ENCODE data around the gene GSTO2. TPM values are rescaled to one million over a fixed set of nuclear protein-coding genes. Genes with fewer than 3 reads are reported as not detected.
A peak's percentile ranks its signal among the peaks of the same experiment; 100 is the strongest.

Gene GSTO2
- total RNA-seq, 1 donor: 3.4 TPM

DNA sequence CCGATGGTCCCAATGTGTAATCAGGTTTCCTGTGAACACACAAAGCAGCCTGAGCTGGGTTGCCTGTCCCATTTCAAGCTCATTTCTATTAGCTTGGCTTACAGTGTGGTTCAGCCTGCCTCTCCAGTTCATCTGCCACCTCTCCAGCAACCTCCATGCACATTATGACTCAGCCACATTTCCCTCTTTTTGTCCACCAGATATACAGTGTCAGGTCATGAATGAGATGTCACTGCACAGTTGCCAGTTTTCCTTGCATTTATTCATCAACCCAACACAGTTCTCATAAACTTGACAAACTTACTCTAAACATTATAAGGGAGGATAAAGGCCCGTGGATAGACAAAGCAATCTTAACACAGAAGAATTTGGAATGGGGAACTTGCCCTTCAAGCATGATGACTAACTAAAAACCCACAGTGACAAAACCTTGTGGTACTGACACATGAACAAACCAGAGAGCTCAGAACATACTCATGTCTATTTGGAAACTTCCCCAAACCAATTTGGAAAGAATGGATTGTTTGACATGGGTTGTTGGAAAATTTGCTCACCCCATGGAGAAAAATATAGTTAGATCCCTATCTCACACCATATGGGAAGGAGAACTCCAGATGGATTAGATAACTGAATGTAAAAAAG, 82.2 kb downstream of the GSTO2 start:
- no peak overlapping the region for H3K4me3 ChIP-seq (ENCODE audit: low read depth, low read length)
- peak; percentile 67 for DNase-seq (ENCODE audit: low read depth)
- TF ChIP-seq, protein P1, sequence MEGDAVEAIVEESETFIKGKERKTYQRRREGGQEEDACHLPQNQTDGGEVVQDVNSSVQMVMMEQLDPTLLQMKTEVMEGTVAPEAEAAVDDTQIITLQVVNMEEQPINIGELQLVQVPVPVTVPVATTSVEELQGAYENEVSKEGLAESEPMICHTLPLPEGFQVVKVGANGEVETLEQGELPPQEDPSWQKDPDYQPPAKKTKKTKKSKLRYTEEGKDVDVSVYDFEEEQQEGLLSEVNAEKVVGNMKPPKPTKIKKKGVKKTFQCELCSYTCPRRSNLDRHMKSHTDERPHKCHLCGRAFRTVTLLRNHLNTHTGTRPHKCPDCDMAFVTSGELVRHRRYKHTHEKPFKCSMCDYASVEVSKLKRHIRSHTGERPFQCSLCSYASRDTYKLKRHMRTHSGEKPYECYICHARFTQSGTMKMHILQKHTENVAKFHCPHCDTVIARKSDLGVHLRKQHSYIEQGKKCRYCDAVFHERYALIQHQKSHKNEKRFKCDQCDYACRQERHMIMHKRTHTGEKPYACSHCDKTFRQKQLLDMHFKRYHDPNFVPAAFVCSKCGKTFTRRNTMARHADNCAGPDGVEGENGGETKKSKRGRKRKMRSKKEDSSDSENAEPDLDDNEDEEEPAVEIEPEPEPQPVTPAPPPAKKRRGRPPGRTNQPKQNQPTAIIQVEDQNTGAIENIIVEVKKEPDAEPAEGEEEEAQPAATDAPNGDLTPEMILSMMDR (IDR thresholded peaks at IDR 0.05; ENCODE audit: insufficient read depth, low read length): no peak

DNA sequence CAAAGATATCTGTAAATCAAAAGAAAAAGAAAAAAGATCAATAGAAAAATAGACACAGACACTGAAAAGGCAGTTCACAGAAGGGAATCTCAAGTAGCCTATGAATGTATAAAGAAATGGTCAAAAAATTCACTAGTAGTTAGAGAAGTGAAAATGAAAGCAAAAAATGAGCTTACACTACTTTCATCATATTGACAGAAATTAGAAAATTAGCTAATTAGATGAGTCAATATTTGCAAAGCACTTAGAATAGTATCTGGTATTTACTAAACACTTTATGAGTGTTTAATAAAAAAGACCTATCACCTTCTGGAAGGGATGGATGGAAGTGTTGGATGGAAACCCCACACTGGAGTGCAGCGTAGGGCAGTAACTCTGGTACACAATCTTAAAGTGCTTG, 82.9 kb downstream of the GSTO2 start:
- DNase-seq (ENCODE audit: low read depth): no peak
- TF ChIP-seq, protein P1 (IDR thresholded peaks at IDR 0.05; ENCODE audit: insufficient read depth, low read length): no peak
- H3K4me3 ChIP-seq (ENCODE audit: low read depth, low read length): no peak overlapping the region

DNA sequence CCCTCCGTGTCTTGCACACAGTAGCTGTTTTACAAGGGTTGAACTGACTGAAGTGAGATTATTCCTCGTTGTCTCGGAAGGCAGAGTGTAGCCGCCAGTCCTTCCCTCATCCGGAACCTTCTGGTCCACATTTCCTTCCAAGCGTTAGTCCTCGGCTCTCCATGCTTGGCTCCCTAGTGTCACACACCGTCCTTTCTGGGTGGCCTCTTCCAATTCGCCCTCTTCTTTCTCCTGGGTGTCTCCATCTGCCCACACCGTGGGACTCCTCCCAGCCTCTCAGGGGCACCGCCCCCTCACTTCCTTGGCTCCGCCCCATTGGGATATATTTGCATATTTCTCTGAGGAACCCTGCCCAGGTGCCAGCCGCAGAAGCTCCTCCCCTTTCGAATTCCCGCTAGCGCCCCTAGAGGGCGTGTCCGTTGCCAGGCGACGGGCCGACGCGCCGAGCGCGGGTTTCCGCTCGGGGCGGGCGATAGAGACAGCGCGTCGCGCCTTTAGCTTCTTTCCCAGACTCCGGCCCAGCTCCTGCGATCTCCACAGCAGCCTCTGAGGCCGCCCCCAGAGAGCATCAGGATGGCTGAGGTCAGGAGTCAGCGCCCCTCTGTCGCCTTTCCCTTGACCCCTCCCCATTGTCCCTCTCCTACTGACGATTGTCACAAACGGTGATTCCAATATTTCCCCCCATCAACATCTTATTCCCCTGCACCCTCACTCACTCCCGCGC, 84.5 kb downstream of the GSTO2 start, which contains the start of gene CFAP58:
Gene CFAP58 (plus strand): TSS at position 509 of the 724 bp plus-strand sequence. CDS start 65 bp downstream, at position 574.
- H3K4me3 ChIP-seq (ENCODE audit: low read depth, low read length): peak within 1 kb of the TSS; percentile 76
- peak; percentile 81 for DNase-seq (ENCODE audit: low read depth)

More for the DNA sequence above, 84.5 kb downstream of the GSTO2 start, which contains the start of gene CFAP58:
- TF ChIP-seq, protein P1 (IDR thresholded peaks at IDR 0.05; ENCODE audit: insufficient read depth, low read length): peak; percentile 64

Small RNA genes within 50 kb of the gene (small RNA-seq; reads per million reads assigned to genes)
- gene MIR4482: not detected

Other genes starting within 250 kb of the GSTO2 start
- 2.0 and 2.3 TPM in 2 replicates for gene COL17A1, start 183.3 kb upstream of the GSTO2 start, total RNA-seq (ENCODE audit: low replicate concordance)
- gene SFR1, start 147.0 kb upstream of the GSTO2 start, total RNA-seq (ENCODE audit: low replicate concordance): 11.0 and 39.9 TPM in 2 replicates
- gene CFAP43, start 36.8 kb upstream of the GSTO2 start, total RNA-seq (ENCODE audit: low replicate concordance): 0.36 and 0.41 TPM in 2 replicates
- 175 and 260 TPM in 2 replicates for gene GSTO1, start 14.3 kb upstream of the GSTO2 start, total RNA-seq (ENCODE audit: low replicate concordance)
- 6.2 and 15.7 TPM in 2 replicates for gene ITPRIP, start 69.3 kb downstream of the GSTO2 start, total RNA-seq (ENCODE audit: low replicate concordance)
- 0.36 and 0.98 TPM in 2 replicates for gene CFAP58, start 84.6 kb downstream of the GSTO2 start, total RNA-seq (ENCODE audit: low replicate concordance)